ENCODE measurements around the gene SCIN.
"Not testable (repeated sequence)": the region's sequence is repeated elsewhere in the genome, so short reads cannot be mapped to it uniquely, and the experiment has no call there.

Gene SCIN

GRCh38 chr7:12674053-12674452 lies 103.5 kb downstream of the SCIN start:
- Histone ChIP-seq H3K9me3 (ENCODE audit: insufficient read depth, low read depth, low read length) (peaks cover 10% of the 10 kb centered on the region; the same call in 1 of the 2 replicates), H3K36me3 (ENCODE audit: insufficient read depth, low read length) (no peaks in the 10 kb centered on the region), H3K4me3 (ENCODE audit: low read length) (no peak overlapping the region), H3K27me3 (ENCODE audit: insufficient read depth, low read length) (no peaks in the 10 kb centered on the region), H3K9ac (ENCODE audit: low read depth, low read length) (no peak overlapping the region), H3K4me1 (ENCODE audit: insufficient read depth, low read length) (no peaks in the 10 kb centered on the region), H3K27ac (ENCODE audit: low read depth, low read length) (no peak overlapping the region)
- WGBS, result 100% methylated on average over 1 of the region's 2 CpGs

- no peaks in the 10 kb centered on the region for H3K4me1 ChIP-seq (ENCODE audit: insufficient read depth, low read length)
- H3K36me3 ChIP-seq (ENCODE audit: insufficient read depth, low read length), result no peaks in the 10 kb centered on the region
- no peak overlapping the region for H3K9ac ChIP-seq (ENCODE audit: low read depth, low read length)
- no peaks in the 10 kb centered on the region for H3K27me3 ChIP-seq (ENCODE audit: insufficient read depth, low read length)
- H3K27ac ChIP-seq (ENCODE audit: low read depth, low read length), result no peak overlapping the region
- peaks cover 10% of the 10 kb centered on the region; the same call in 1 of the 2 replicates for H3K9me3 ChIP-seq (ENCODE audit: insufficient read depth, low read depth, low read length)
- H3K4me3 ChIP-seq (ENCODE audit: low read length), result no peak overlapping the region
- WGBS, result 81% methylated on average over 4 of the region's 4 CpGs
Measured at GRCh38 chr7:12674861-12675260, 104.3 kb downstream of the SCIN start.

GRCh38 chr7:12683678-12684585 lies 113.4 kb downstream of the SCIN start:
- no peak overlapping the region for H3K4me3 ChIP-seq (ENCODE audit: low read length)
- 90% methylated on average over 2 of the region's 2 CpGs for WGBS

GRCh38 chr7:12684733-12685132 lies 114.2 kb downstream of the SCIN start:
- H3K27ac ChIP-seq (ENCODE audit: low read depth, low read length), result no peak overlapping the region
- no peaks in the 10 kb centered on the region for H3K27me3 ChIP-seq (ENCODE audit: insufficient read depth, low read length)
- WGBS, result 94% methylated on average over 19 of the region's 19 CpGs
- H3K4me1 ChIP-seq (ENCODE audit: insufficient read depth, low read length), result peaks cover 11% of the 10 kb centered on the region; the same call in 1 of the 2 replicates
- peaks cover 7% of the 10 kb centered on the region; the same call in 1 of the 2 replicates for H3K36me3 ChIP-seq (ENCODE audit: insufficient read depth, low read length)
- no peak overlapping the region for H3K9ac ChIP-seq (ENCODE audit: low read depth, low read length)
- no peaks in the 10 kb centered on the region for H3K9me3 ChIP-seq (ENCODE audit: insufficient read depth, low read depth, low read length)
- H3K4me3 ChIP-seq (ENCODE audit: low read length), result no peak overlapping the region

More at GRCh38 chr7:12683678-12684585, 113.4 kb downstream of the SCIN start:
- Histone ChIP-seq H3K9ac (ENCODE audit: low read depth, low read length) (no peak overlapping the region), H3K27ac (ENCODE audit: low read depth, low read length) (no peak overlapping the region), H3K9me3 (ENCODE audit: insufficient read depth, low read depth, low read length) (no peaks in the 10 kb centered on the region), H3K27me3 (ENCODE audit: insufficient read depth, low read length) (no peaks in the 10 kb centered on the region), H3K4me1 (ENCODE audit: insufficient read depth, low read length) (peaks cover 4% of the 10 kb centered on the region; the same call in 1 of the 2 replicates), H3K36me3 (ENCODE audit: insufficient read depth, low read length) (no peaks in the 10 kb centered on the region)

GRCh38 chr7:12685550-12685949 lies 115.0 kb downstream of the SCIN start:
- WGBS, result 84% methylated on average over 13 of the region's 13 CpGs
- Histone ChIP-seq H3K4me3 (ENCODE audit: low read length) (no peak overlapping the region), H3K9me3 (ENCODE audit: insufficient read depth, low read depth, low read length) (no peaks in the 10 kb centered on the region), H3K27me3 (ENCODE audit: insufficient read depth, low read length) (no peaks in the 10 kb centered on the region), H3K4me1 (ENCODE audit: insufficient read depth, low read length) (peaks cover 19% of the 10 kb centered on the region), H3K27ac (ENCODE audit: low read depth, low read length) (no peak overlapping the region), H3K36me3 (ENCODE audit: insufficient read depth, low read length) (peaks cover 15% of the 10 kb centered on the region; the same call in 1 of the 2 replicates), H3K9ac (ENCODE audit: low read depth, low read length) (no peak overlapping the region)

GRCh38 chr7:12686234-12686890 lies 115.8 kb downstream of the SCIN start:
- Histone ChIP-seq H3K4me1 (ENCODE audit: insufficient read depth, low read length) (peaks cover 24% of the 10 kb centered on the region), H3K9me3 (ENCODE audit: insufficient read depth, low read depth, low read length) (no peaks in the 10 kb centered on the region), H3K27ac (ENCODE audit: low read depth, low read length) (peak overlapping the region; percentile 85), H3K36me3 (ENCODE audit: insufficient read depth, low read length) (peaks cover 18% of the 10 kb centered on the region; the same call in 1 of the 2 replicates), H3K9ac (ENCODE audit: low read depth, low read length) (peak overlapping the region; percentile 85), H3K27me3 (ENCODE audit: insufficient read depth, low read length) (no peaks in the 10 kb centered on the region), H3K4me3 (ENCODE audit: low read length) (peak overlapping the region; percentile 77)
- 16% methylated on average over 54 of the region's 54 CpGs for WGBS

GRCh38 chr7:12686891-12687717 lies 116.6 kb downstream of the SCIN start, which contains the start of gene ARL4A:
TSS of gene ARL4A (plus strand) at chr7:12687633. CDS start at chr7:12688255, 622 bp downstream.
- Histone ChIP-seq H3K9ac (ENCODE audit: low read depth, low read length) (peak within 1 kb of the TSS; percentile 85), H3K4me3 (ENCODE audit: low read length) (peak within 1 kb of the TSS; percentile 77), H3K36me3 (ENCODE audit: insufficient read depth, low read length) (peaks cover 18% of the 10 kb centered on the region; the same call in 1 of the 2 replicates), H3K4me1 (ENCODE audit: insufficient read depth, low read length) (peaks cover 24% of the 10 kb centered on the region), H3K27me3 (ENCODE audit: insufficient read depth, low read length) (no peaks in the 10 kb centered on the region), H3K9me3 (ENCODE audit: insufficient read depth, low read depth, low read length) (no peaks in the 10 kb centered on the region), H3K27ac (ENCODE audit: low read depth, low read length) (peak within 1 kb of the TSS; percentile 85)
- WGBS, result under 1% methylated on average over 73 of the region's 73 CpGs

GRCh38 chr7:12687718-12688171 lies 117.2 kb downstream of the SCIN start:
- WGBS, result 4% methylated on average over 12 of the region's 12 CpGs
- Histone ChIP-seq H3K27ac (ENCODE audit: low read depth, low read length) (no peak overlapping the region), H3K9ac (ENCODE audit: low read depth, low read length) (peak overlapping the region; percentile 61), H3K9me3 (ENCODE audit: insufficient read depth, low read depth, low read length) (no peaks in the 10 kb centered on the region), H3K27me3 (ENCODE audit: insufficient read depth, low read length) (no peaks in the 10 kb centered on the region), H3K4me3 (ENCODE audit: low read length) (peak overlapping the region; percentile 77), H3K36me3 (ENCODE audit: insufficient read depth, low read length) (peaks cover 18% of the 10 kb centered on the region; the same call in 1 of the 2 replicates), H3K4me1 (ENCODE audit: insufficient read depth, low read length) (peaks cover 24% of the 10 kb centered on the region)

GRCh38 chr7:12688485-12689170 lies 118.1 kb downstream of the SCIN start:
- peak overlapping the region; percentile 77 for H3K4me3 ChIP-seq (ENCODE audit: low read length)
- H3K27ac ChIP-seq (ENCODE audit: low read depth, low read length); H3K9me3 ChIP-seq (ENCODE audit: insufficient read depth, low read depth, low read length); H3K27me3 ChIP-seq (ENCODE audit: insufficient read depth, low read length): not testable (repeated sequence)
- H3K4me1 ChIP-seq (ENCODE audit: insufficient read depth, low read length), result peaks cover 24% of the 10 kb centered on the region
- no CpG with 5 or more reads among the region's 3 CpGs for WGBS
- H3K9ac ChIP-seq (ENCODE audit: low read depth, low read length), result peak overlapping the region; percentile 53; the same call in 1 of the 2 replicates
- H3K36me3 ChIP-seq (ENCODE audit: insufficient read depth, low read length), result peaks cover 18% of the 10 kb centered on the region; the same call in 1 of the 2 replicates

GRCh38 chr7:12689451-12689850 lies 118.9 kb downstream of the SCIN start:
- no peaks in the 10 kb centered on the region for H3K27me3 ChIP-seq (ENCODE audit: insufficient read depth, low read length)
- H3K9ac ChIP-seq (ENCODE audit: low read depth, low read length), result peak overlapping the region; percentile 53; the same call in 1 of the 2 replicates
- H3K4me3 ChIP-seq (ENCODE audit: low read length), result peak overlapping the region; percentile 77
- H3K27ac ChIP-seq (ENCODE audit: low read depth, low read length), result no peak overlapping the region
- WGBS, result 50% methylated on average over 2 of the region's 2 CpGs
- peaks cover 28% of the 10 kb centered on the region for H3K4me1 ChIP-seq (ENCODE audit: insufficient read depth, low read length)
- no peaks in the 10 kb centered on the region for H3K9me3 ChIP-seq (ENCODE audit: insufficient read depth, low read depth, low read length)
- peaks cover 18% of the 10 kb centered on the region; the same call in 1 of the 2 replicates for H3K36me3 ChIP-seq (ENCODE audit: insufficient read depth, low read length)
